GM10266 (cell line): ENCODE data around the gene PALLD.

Experiments used
- DNase-seq: peaks from one replicate; pipeline ENCODE4 v3.0.0; 2012; ENCODE audit errors: extremely low spot score
- TF ChIP-seq, protein P1 (sequence below): IDR thresholded peaks from 2 replicates; pipeline ENCODE4 v1.5.1; 2012; ENCODE audit warnings: mild to moderate bottlenecking, low read depth; ENCODE audit not compliant: control insufficient read depth, insufficient read depth; ENCODE audit errors: missing control alignments

The PALLD gene

DNA sequence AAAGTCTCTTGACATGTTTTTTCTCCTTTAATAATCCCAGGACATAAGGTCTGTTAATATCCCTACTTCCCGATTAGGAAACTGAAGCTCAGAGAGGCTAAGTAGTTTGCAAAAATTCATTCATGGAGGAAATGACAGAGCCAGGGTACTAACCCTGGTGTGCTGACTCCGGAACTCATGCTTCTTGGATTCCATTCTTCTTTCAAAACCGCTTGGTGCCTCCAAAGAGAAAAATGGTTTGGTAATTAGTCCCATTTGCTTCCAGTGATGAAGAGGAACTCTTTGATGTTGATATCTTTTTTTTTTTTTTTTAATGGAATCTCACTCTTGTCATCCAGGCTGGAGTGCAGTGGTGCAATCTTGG, 146.9 kb downstream of the PALLD start:
- TF ChIP-seq, protein P1, sequence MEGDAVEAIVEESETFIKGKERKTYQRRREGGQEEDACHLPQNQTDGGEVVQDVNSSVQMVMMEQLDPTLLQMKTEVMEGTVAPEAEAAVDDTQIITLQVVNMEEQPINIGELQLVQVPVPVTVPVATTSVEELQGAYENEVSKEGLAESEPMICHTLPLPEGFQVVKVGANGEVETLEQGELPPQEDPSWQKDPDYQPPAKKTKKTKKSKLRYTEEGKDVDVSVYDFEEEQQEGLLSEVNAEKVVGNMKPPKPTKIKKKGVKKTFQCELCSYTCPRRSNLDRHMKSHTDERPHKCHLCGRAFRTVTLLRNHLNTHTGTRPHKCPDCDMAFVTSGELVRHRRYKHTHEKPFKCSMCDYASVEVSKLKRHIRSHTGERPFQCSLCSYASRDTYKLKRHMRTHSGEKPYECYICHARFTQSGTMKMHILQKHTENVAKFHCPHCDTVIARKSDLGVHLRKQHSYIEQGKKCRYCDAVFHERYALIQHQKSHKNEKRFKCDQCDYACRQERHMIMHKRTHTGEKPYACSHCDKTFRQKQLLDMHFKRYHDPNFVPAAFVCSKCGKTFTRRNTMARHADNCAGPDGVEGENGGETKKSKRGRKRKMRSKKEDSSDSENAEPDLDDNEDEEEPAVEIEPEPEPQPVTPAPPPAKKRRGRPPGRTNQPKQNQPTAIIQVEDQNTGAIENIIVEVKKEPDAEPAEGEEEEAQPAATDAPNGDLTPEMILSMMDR, result no peak
- no peak for DNase-seq

DNA sequence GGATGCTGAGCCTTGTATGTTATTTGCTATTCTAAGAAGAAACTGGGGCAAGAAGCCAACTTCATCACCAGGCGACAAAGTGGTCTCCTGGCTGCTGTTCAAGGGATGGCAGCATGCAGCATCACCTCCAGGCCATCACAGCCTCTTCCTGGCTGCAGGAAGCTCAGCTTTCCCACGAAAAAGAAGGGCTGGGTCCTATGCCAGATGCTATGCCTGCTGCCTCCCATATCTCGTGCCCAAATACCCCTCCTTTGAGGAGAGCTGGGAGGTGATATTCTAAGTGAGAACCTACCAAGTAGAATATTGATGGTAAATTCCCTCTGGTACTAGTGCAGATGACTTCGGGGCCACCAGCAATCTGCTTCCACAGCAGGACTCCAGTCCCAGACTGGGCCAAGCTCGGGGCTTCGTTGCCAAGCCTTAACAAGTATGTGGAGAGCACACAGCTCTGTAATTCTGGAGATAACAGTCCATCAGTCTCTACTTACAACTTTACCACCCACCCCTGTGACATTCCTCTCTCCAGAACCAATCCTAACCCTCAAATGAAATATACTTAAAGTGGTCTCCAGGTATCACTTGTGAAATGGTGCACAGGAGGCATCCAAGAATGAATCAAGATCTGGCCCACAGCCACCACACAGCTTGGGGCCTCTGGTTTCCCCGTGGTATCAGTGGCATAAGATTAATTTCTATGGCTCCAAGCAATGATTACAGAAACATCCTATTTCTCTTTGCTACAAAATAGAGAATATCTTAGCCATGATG, 149.3 kb downstream of the PALLD start:
- no peak for DNase-seq
- TF ChIP-seq, protein P1, result no peak

DNA sequence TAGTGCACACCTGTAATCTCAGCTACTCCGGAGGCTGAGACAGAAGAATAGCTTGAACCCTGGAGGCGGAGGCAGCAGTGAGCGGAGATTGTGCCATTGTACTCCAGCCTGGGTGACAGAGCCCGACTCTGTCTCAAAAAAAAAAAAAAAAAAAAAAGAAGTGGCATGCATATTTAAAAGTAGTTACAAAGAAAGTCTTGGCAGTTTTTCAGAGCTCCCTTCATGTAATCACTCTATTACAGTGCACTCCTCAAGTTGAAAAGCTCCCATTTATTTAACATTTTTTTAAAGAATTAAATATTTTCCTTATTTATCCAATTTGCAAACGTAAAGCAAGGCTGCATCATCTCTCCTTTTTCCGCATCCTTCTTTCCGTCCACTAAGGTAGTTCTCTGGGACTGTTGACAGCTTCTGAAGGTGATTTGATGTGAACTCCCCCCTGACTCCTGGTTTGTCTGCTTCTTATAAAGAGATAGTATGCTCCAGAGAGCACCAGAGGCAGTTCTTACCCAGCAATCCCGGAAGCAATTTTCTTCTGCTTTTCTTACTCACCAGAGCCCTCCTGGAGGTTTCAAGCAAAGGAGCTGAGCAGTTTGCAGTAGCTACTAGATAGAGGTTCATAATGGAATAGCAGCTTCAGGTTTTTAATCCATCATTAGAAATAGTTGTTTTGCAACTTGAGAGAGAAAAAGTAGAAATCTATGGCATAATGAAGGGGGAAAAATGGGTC, 151.0 kb downstream of the PALLD start:
- TF ChIP-seq, protein P1, result no peak
- no peak for DNase-seq

DNA sequence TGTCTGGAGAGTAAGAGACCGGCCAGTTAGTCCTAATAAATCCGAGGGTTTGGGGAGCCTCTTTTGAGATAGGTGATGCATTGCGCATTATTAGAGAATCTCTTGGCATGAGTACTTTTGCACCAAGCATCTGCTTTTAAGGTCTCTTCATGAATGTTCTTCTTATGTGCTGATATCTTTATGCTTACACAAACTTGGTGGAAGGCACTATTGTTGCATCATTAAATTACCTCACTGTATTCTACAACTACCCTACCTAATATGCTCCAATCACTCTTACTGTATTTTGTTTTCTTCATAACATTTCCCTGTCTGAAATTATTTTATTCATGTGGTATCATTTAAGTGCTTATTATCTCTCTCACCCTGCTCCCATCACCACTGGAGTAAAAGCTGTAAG, 151.6 kb downstream of the PALLD start:
- TF ChIP-seq, protein P1, result no peak

DNA sequence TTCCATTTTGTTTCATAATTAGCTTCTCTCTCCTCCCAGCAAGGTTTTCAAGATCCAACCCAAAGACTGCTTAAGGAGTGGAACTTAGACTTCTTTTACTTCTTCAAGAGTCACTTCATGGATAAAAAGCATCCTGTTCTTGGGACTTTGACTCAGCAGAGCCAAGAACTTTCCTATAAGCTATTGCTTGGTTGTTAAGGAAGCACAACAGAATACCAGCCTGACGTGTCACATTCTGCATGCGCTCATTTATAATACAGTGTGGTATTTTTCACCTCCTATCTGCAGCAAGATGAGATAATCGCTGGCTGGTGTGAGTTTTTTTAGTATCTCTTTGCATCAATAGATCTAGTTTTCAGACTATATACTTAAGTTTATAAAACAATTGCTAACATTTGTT, 152.1 kb downstream of the PALLD start:
- DNase-seq, result no peak
- TF ChIP-seq, protein P1, result no peak

More for the DNA sequence above, 151.6 kb downstream of the PALLD start:
- DNase-seq, result no peak

DNA sequence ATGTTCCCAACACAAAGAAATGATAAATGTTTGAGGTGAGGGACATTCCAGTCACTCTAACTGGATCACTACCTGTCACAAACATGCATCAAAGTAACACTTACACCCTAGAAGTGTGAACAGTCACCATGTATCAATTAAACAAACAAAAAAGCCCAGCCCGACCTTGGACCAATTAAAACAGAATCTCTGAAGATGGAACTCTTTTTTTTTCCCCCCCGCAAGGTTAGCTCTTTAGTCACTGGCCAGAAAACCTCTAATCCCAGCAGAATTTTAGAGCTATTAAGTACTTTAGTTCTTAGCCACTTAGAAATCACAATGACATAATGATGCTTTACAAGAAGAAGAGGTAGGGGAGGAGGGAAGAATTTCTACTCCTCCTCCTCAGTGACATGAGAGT, 154.5 kb downstream of the PALLD start:
- TF ChIP-seq, protein P1, result no peak
- no peak for DNase-seq

DNA sequence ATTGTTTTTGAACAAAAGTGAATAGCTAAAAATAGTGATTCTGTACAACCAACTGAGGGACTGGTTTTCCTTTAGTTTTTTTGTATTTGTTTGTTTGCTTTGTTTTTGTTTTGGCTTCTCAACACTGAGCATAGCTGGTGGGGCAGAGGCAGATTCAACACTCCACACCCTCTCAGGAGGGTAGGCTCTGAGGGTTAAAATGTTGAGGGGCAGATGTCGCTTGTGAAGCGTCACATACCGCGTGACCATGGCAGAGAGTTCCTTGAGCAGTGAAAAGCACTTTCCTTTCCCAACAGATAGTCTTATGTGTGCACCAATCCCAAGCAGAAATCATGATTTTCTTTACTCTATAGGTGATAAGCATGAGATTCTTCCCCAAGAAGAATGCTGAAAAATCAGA, 155.0 kb downstream of the PALLD start:
- DNase-seq, result no peak
- TF ChIP-seq, protein P1, result no peak
